ENCODE results near the gene LRP1B.

Gene LRP1B

GRCh38 chr2:141113301-141113700, 1017.5 kb downstream of the LRP1B start:
- no peak for DNase-seq (ENCODE audit: low spot score)

DNA sequence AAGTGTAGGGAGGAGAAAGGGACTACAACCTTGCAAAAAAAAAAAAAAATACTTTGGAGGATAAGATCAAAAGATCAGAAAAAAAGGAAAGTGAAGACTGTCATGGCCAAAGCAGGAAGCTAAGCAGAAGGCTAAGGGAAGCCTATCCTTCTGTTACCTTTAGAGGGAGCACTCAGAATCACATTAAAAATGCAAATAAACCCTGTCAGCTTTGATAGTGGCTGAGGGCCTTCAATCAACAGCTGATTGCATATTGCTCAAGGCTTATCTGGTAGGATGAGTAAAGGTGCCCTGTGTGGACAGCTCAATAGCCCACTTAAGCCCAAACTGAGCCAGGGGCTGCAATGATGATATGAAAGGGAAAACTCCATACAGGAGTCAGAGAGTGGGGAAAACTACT, 1021.2 kb downstream of the LRP1B start:
- DNase-seq (ENCODE audit: low spot score), result no peak

DNA sequence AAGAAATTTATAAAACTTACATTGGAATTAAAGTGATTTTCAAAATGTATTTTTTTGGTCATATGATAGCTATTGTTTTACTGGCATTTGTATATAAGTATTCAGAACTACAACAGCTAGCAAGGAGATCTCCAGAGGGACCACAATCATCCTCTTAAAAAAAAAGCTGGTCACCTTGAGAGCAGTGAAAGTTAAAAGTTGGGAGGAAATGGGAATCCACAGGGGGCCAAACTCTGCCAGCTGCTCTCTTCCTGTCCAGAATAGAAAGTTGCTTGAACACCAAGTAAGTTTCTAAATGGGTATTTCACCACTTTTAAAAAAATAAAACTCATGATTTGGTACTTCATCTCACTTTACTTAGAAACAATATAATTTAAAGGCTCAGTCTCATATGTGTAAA, 1025.1 kb downstream of the LRP1B start:
- no peak for DNase-seq (ENCODE audit: low spot score)

- no peak for DNase-seq (ENCODE audit: low spot score)
Observed at GRCh38 chr2:141103216-141103615, 1027.6 kb downstream of the LRP1B start.

- no peak for DNase-seq (ENCODE audit: low spot score)
Observed at GRCh38 chr2:141079231-141079630, 1051.6 kb downstream of the LRP1B start.

- DNase-seq (ENCODE audit: low spot score), result no peak
Observed at GRCh38 chr2:141075753-141076152, 1055.1 kb downstream of the LRP1B start.

GRCh38 chr2:141068053-141068682, 1062.6 kb downstream of the LRP1B start:
- DNase-seq (ENCODE audit: low spot score), result no peak

DNA sequence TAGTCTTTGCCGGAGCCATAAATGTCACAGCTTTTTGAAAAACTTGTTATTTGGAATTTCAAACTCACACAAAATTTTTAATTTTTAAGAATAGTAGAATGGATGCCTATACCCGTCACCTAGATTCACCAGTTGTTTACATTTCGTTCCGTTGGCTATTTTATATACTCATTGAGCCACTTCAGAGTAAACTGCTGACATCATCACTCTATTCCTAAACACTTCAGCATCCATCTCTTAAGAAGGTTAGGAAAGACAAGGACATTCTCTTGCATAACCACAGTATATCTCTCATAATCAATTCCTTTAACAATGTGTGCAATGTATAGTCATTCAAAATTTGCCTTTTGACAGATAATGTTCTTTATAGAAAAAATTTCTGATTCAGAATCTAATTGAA, 1065.8 kb downstream of the LRP1B start:
- DNase-seq (ENCODE audit: low spot score), result no peak

DNA sequence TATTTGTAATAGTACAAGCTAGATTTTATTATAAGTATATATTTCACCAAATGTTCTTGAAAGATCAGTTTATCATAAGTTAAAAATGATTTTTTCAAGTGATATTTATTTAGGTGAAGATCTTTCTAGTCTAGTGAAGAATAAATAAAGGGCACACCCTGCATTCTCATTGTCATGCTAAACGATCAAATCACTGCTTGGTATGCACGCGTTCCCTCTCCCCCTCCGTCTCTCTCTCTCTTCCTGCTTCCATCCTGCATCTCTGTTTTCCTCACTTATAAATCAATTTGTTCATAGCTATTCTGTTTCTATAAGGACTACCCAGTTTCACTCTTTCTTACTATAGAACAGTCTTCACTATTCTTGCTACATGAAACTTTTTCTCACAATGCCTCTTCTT, 1067.4 kb downstream of the LRP1B start:
- DNase-seq (ENCODE audit: low spot score), result no peak

GRCh38 chr2:141062443-141062842, 1068.4 kb downstream of the LRP1B start:
- no peak for DNase-seq (ENCODE audit: low spot score)

GRCh38 chr2:141062031-141062430, 1068.8 kb downstream of the LRP1B start:
- DNase-seq (ENCODE audit: low spot score), result no peak

DNA sequence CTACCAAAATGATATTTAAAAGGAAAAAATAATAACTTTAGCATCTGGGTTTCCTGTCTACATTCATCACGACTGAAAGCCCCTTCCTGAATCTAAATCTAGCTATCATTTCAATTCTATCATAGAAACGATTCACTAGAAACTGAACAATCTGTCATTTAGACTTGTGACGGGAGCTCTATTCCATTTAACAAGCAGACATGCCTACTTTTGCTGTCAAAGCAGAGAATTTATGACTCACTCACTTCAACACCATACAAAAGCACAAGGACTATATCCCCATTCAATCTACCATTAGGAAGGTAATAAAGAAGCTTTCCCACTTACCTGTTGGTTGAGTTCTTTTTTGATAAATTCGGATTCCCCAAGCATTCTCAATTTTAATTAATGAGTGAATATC, 1072.3 kb downstream of the LRP1B start:
- DNase-seq (ENCODE audit: low spot score), result no peak

GRCh38 chr2:141055531-141055930, 1075.3 kb downstream of the LRP1B start:
- no peak for DNase-seq (ENCODE audit: low spot score)

GRCh38 chr2:141048951-141049350, 1081.9 kb downstream of the LRP1B start:
- DNase-seq (ENCODE audit: low spot score), result no peak

GRCh38 chr2:141041281-141041680, 1089.5 kb downstream of the LRP1B start:
- DNase-seq (ENCODE audit: low spot score), result no peak

DNA sequence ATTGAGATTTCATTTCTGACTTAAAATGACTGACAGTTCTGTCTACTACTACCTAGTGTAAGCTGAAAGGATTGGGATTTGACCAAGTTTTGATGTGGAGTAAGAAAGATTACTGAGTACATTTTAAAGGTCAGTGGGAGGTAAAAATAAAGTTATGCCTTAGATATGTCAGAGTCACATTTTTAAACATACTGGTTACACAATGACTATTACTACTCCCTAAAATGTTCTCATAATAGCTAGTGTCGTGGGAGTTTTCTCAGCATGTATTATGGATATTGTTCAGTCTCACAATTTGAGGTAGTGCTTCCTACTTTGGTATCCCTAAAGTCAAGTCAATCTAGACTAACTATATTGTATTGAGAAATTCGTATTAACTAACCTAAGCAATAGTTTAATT, 1092.5 kb downstream of the LRP1B start:
- DNase-seq (ENCODE audit: low spot score), result no peak

DNA sequence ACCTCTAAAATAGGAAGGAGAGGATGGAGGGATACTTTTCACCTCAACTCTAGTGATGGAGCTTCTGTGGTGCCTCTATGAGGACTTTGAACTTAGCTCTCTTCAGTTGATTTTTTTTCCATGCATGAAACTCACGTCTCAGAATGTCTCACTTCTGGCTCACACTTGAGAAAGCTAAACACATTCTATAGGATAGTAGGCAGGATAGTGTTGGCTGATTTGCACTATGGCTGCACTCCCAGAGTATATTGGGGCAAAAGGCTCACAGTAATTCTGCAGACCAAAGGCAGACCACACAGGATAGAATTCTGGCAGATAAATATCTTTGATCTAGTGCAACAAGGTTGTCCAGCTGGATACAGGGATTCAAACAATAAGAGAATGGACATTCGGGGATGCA, 1093.5 kb downstream of the LRP1B start:
- no peak for DNase-seq (ENCODE audit: low spot score)

- no peak for DNase-seq (ENCODE audit: low spot score)
Observed at GRCh38 chr2:141035846-141036420, 1094.9 kb downstream of the LRP1B start.

DNA sequence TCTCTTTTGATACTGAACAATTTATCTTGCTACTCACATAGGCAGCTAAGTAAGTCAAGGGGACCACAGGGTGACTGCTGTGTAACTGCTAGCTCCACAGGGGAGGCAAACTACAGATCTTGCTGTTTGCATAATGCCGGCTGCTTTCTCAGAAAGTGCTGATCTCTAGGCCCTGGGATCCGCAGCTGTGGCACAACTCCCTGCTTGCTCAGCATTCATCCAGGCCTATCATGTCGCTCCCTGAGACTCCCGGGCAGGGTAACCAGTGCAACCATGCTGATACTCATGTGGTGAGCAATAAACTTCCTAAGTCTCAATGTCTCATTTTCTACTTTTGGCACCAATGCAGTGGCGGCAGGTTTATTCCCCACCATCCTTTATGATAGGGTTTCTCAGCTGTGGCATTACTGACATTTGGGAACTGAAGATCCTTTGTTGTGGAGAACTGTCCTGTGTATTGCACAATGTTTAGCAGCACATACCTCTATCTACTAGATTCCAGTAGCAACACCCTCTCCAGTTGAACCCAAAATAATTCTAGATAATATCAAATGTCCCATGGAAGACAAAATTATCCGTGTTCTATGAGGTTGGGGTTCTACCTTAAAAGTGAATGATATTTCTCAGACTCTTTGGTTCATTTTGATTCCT, 1101.3 kb downstream of the LRP1B start:
- no peak for DNase-seq (ENCODE audit: low spot score)

- DNase-seq (ENCODE audit: low spot score), result no peak
Observed at GRCh38 chr2:141027221-141027620, 1103.6 kb downstream of the LRP1B start.

- no peak for DNase-seq (ENCODE audit: low spot score)
Observed at GRCh38 chr2:141021611-141022010, 1109.2 kb downstream of the LRP1B start.

GRCh38 chr2:141021109-141021508, 1109.7 kb downstream of the LRP1B start:
- DNase-seq (ENCODE audit: low spot score), result no peak

DNA sequence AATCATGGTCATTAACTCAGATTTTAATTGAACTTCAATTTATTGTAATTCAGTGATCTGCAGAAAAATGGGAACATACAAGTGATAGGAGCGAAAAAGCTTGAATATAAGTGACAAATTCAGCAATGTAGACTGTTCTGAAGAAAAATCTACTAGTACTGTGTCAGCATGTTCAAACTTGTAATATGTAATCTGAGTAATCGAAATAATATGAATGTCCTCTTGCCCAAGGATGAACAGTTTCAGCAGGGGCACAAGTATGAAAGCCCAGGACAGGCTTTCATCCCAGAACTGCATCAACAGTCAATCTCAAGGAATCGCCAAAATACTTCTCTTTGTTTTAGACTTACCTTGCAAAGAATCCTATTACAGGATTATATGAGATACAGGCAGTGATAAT, 1110.5 kb downstream of the LRP1B start:
- no peak for DNase-seq (ENCODE audit: low spot score)

Data from HuH-7 (cell line).